ENCODE results near the gene CTCF.

DNA sequence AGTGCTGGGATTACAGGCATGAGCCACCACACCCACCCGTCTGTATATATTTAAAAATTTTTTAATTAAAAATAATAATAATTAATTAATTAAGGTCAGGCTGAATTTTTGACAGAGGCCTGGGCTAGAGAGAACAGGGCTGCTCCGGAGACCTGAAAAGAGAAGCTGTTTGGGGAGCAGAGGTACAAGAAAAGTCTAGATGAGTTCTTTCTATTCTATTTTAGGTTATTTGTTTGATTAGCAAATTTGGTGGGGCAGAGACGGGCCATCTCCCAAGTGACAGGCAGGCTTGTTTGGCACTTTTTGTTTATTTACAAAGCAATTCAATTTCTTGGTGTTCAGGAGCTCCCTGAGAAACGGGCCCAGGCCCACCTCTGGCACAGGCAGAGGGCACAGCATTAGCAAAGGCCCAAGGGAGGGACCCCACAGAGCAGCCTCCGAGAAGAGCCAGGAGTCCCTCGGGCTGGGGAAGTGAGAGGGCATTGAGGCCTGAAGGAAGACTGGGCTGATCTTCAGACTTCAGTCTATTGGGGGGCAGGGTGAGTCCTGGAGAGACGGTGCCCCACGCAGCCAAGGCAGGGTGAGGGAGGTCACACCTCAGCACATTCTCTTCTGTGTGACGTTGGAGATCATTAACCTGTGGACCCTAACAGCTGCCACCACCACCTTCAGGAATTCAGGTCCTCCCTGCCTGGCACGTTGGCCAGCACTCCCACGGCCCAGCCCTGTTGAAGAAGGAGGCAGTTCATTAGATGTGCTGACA lies 44.5 kb upstream of the CTCF start:
- TF ChIP-seq CTCF (conservative IDR thresholded peaks at IDR 0.05; ENCODE audit: low read depth in 2 of 2) (no peak), CREB1 (CRISPR knock-in tag; IDR thresholded peaks at IDR 0.05; ENCODE audit: low read depth) (no peak)
